Loucy (cell line): Measurements from ENCODE around the gene AGFG1.

ENCODE experiments used
- CTCF ChIP-seq: fragments of 200-600 bp; sonication (generic); conservative IDR thresholded peaks from 2 replicates; pipeline ENCODE4 v1.5.1; 2014; ENCODE audit warnings: mild to moderate bottlenecking, antibody characterized with exemption, low read length
- EZH2phosphoT487 ChIP-seq: fragments of 200-600 bp; IDR thresholded peaks from 2 replicates; pipeline ENCODE4 v1.6.1; 2018; ENCODE audit warnings: antibody characterized with exemption, mild to moderate bottlenecking, moderate library complexity, borderline replicate concordance

- TF ChIP-seq CTCF (no peak), EZH2phosphoT487 (no peak)
These were observed 57.9 kb downstream of the AGFG1 start for GRCh38 chr2:227529871-227530270.
